Gastroesophageal sphincter (tissue), 4 donors: ENCODE measurements around the gene FOXE1. TPM values are rescaled to one million over a fixed set of nuclear protein-coding genes. Genes with fewer than 3 reads are reported as not detected.
A peak's percentile ranks its signal among the peaks of the same experiment; 100 is the strongest.

Experiments
- ATAC-seq: fragments of 150-250 bp; one replicate; pipeline ENCODE4 v1.9.1; 2016; ENCODE audit warnings: mild to moderate bottlenecking, moderate library complexity
- H3K27ac ChIP-seq, 4 donors: fragments of 200-600 bp; sonication (generic) in 3 of 4; 1 replicate in 3 of 4; 2 replicates in 1 of 4; pipeline ENCODE4 v1.5.1; 2016 to 2019
- H3K27me3 ChIP-seq: fragments of 200-600 bp; sonication (generic); one replicate; pipeline ENCODE4 v1.5.1; 2019
- H3K36me3 ChIP-seq, 2 donors: fragments of 200-600 bp; sonication (generic); one replicate each; pipeline ENCODE4 v1.5.1; 2019; ENCODE audit warnings: control low read depth in 1 of 2
- H3K4me1 ChIP-seq, 3 donors: fragments of 200-600 bp; sonication (generic); 1 replicate in 2 of 3; 2 replicates in 1 of 3; pipeline ENCODE4 v1.5.1; 2016 to 2019; ENCODE audit warnings: control low read depth in 2 of 3
- H3K4me3 ChIP-seq, 2 donors: fragments of 200-600 bp; sonication (generic); one replicate each; pipeline ENCODE4 v1.5.1; 2019; ENCODE audit warnings: mild to moderate bottlenecking in 1 of 2, moderate library complexity in 1 of 2
- H3K9me3 ChIP-seq, 3 donors: fragments of 200-600 bp; sonication (generic); one replicate each; pipeline ENCODE4 v1.5.1; 2017 to 2019; ENCODE audit warnings: control low read depth in 2 of 3
- CTCF ChIP-seq, 4 experiments: fragments of 200-600 bp in 2 of 4; fragments of 450-650 bp in 2 of 4; sonication (generic) in 1 of 4; IDR thresholded peaks; one replicate each; pipeline ENCODE4 v1.5.1; 2017 to 2019; ENCODE audit warnings: antibody characterized with exemption in 4 of 4, mild to moderate bottlenecking in 2 of 4, moderate library complexity in 2 of 4
- EP300 ChIP-seq: sonication (generic); formaldehyde crosslinking; IDR thresholded peaks from one replicate; pipeline ENCODE4 v1.6.1; 2017; ENCODE audit warnings: antibody characterized with exemption, mild to moderate bottlenecking
- POLR2A ChIP-seq, 2 donors: fragments of 450-650 bp; IDR thresholded peaks; one replicate each; pipeline ENCODE4 v1.6.1; 2017; ENCODE audit warnings: antibody characterized with exemption in 2 of 2, mild to moderate bottlenecking in 2 of 2, moderate library complexity in 1 of 2
- POLR2AphosphoS5 ChIP-seq: sonication (generic); formaldehyde crosslinking; IDR thresholded peaks from one replicate; pipeline ENCODE4 v1.6.1; 2017; ENCODE audit warnings: antibody characterized with exemption
- WGBS, 2 donors: methylation state at CpG; one replicate each; pipeline ENCODE4 v1.1.5; 2018; ENCODE audit warnings: low coverage in 1 of 2; 5-methylcytosine and 5-hydroxymethylcytosine counted together
- total RNA-seq, 4 donors: library from RNA; depleted of rRNA; stranded (reverse); fragments of >200 nt; gene quantifications; one replicate each; pipeline ENCODE4 v1.1.0, GENCODE V29; 2016

Gene FOXE1
- under 1 TPM in 2 of 4 donors, not detected in 2; 0.08 to 0.79 TPM for total RNA-seq

- Histone ChIP-seq H3K36me3 (no peaks in the 10 kb centered on the region), H3K4me3 (peak within 1 kb of the TSS in 1 of 2 donors; percentile 48), H3K9me3 (peaks cover 0 to 10% (median 0%) of the 10 kb centered on the region in 3 donors), H3K27me3 (peaks cover 100% of the 10 kb centered on the region), H3K4me1 (peaks cover 0 to 61% (median 29%) of the 10 kb centered on the region in 3 donors), H3K27ac (no peak within 1 kb of the TSS)
- ATAC-seq, result peak; percentile 14
- WGBS, 2 donors, result no CpG with 5 or more reads among the region's 83 CpGs
- TF ChIP-seq POLR2A (IDR thresholded peaks at IDR 0.05) (no peak), CTCF (IDR thresholded peaks at IDR 0.05) (no peak), EP300 (no peak), POLR2AphosphoS5 (no peak)
Observed at GRCh38 chr9:97853056-97853843, at the start of gene FOXE1. FOXE1 (plus strand) TSS chr9:97853226; CDS start chr9:97853915, 689 bp downstream.

GRCh38 chr9:97804059-97804365, 49.0 kb upstream of the FOXE1 start:
- TF ChIP-seq POLR2A (IDR thresholded peaks at IDR 0.05) (no peak), CTCF (IDR thresholded peaks at IDR 0.05) (no peak), POLR2AphosphoS5 (no peak), EP300 (no peak)
- H3K27me3 ChIP-seq, result peaks cover 80% of the 10 kb centered on the region
- WGBS, 2 donors, result 74 to 80% methylated on average over 1 to 5 of the region's 5 CpGs

GRCh38 chr9:97806721-97807120, 46.3 kb upstream of the FOXE1 start:
- no peak for ATAC-seq
- Histone ChIP-seq H3K36me3 (no peaks in the 10 kb centered on the region), H3K9me3 (no peaks in the 10 kb centered on the region), H3K4me1 (peaks cover 0 to 13% (median 5%) of the 10 kb centered on the region in 3 donors), H3K4me3 (no peak overlapping the region), H3K27me3 (peaks cover 61% of the 10 kb centered on the region), H3K27ac (no peak overlapping the region)
- no peak for TF ChIP-seq EP300
- 65 to 79% methylated on average over 2 of the region's 2 CpGs for WGBS, 2 donors

More at GRCh38 chr9:97804059-97804365, 49.0 kb upstream of the FOXE1 start:
- Histone ChIP-seq H3K27ac (no peak overlapping the region), H3K4me1 (peaks cover 0 to 13% (median 5%) of the 10 kb centered on the region in 3 donors), H3K36me3 (no peaks in the 10 kb centered on the region), H3K9me3 (no peaks in the 10 kb centered on the region), H3K4me3 (peak overlapping the region in 1 of 2 donors; percentile 52)
- ATAC-seq, result no peak

GRCh38 chr9:97807681-97808080, 45.3 kb upstream of the FOXE1 start:
- H3K36me3 ChIP-seq, result no peaks in the 10 kb centered on the region
- 34 to 78% methylated on average over 2 of the region's 2 CpGs for WGBS, 2 donors
- TF ChIP-seq CTCF (IDR thresholded peaks at IDR 0.05) (no peak), POLR2AphosphoS5 (no peak), POLR2A (IDR thresholded peaks at IDR 0.05) (no peak), EP300 (no peak)
- no peak overlapping the region for H3K4me3 ChIP-seq
- H3K27me3 ChIP-seq, result peaks cover 51% of the 10 kb centered on the region
- H3K27ac ChIP-seq, result no peak overlapping the region
- ATAC-seq, result no peak
- H3K4me1 ChIP-seq, result peaks cover 0 to 13% (median 5%) of the 10 kb centered on the region in 3 donors
- H3K9me3 ChIP-seq, result no peaks in the 10 kb centered on the region

- H3K4me1 ChIP-seq, result peaks cover 0 to 7% (median 4%) of the 10 kb centered on the region in 3 donors
- no peak overlapping the region for H3K4me3 ChIP-seq
- no peak for ATAC-seq
- TF ChIP-seq POLR2A (IDR thresholded peaks at IDR 0.05), result no peak
- TF ChIP-seq POLR2AphosphoS5, result no peak
- no peak for TF ChIP-seq CTCF (IDR thresholded peaks at IDR 0.05)
- TF ChIP-seq EP300, result no peak
- H3K36me3 ChIP-seq, result no peaks in the 10 kb centered on the region
- no peaks in the 10 kb centered on the region for H3K9me3 ChIP-seq
- H3K27me3 ChIP-seq, result peaks cover 44% of the 10 kb centered on the region
- no peak overlapping the region for H3K27ac ChIP-seq
- 61 to 62% methylated on average over 5 of the region's 5 CpGs for WGBS, 2 donors
Observed at GRCh38 chr9:97808415-97808814, 44.6 kb upstream of the FOXE1 start.
